B cell (primary cell): ENCODE data around the gene JUP.

Experiments used
- CTCF ChIP-seq: fragments of 200-600 bp; IDR thresholded peaks from one replicate; pipeline ENCODE4 v1.8.0; 2022; ENCODE audit warnings: antibody characterized with exemption, mild to moderate bottlenecking
- EZH2 ChIP-seq: IDR thresholded peaks from 2 replicates; pipeline ENCODE4 v1.6.1; 2012; ENCODE audit warnings: borderline replicate concordance, low read depth, mild to moderate bottlenecking, moderate library complexity, low read length; ENCODE audit not compliant: insufficient read depth, poor library complexity, severe bottlenecking

GRCh38 chr17:41779954-41780353 is 6.6 kb downstream of the JUP start:
- TF ChIP-seq CTCF (no peak), EZH2 (no peak)
